HepG2 (cell line): ENCODE data around the gene HEATR5B. TPM values are rescaled to one million over a fixed set of nuclear protein-coding genes. Genes with fewer than 3 reads are reported as not detected.

ENCODE experiments used
- ATF2 ChIP-seq: sonication (generic); formaldehyde crosslinking; IDR thresholded peaks from 2 replicates; pipeline ENCODE4 v1.4.0; 2020; ENCODE audit warnings: missing genetic modification reagents
- E2F2 ChIP-seq: sonication (generic); formaldehyde crosslinking; IDR thresholded peaks from 2 replicates; pipeline ENCODE4 v1.4.0; 2020; ENCODE audit warnings: missing genetic modification reagents, borderline replicate concordance
- HMG20A ChIP-seq: IDR thresholded peaks from 2 replicates; pipeline ENCODE4 v1.6.1; 2016; ENCODE audit warnings: borderline replicate concordance
- HMG20B ChIP-seq: conservative IDR thresholded peaks from 2 replicates; pipeline ENCODE4 v1.6.1; 2016; ENCODE audit warnings: missing genetic modification reagents, missing compliant biosample characterization
- HNF1A ChIP-seq, 2 experiments: sonication (generic) in 1 of 2; formaldehyde crosslinking in 1 of 2; IDR thresholded peaks; 2 replicates each; pipeline versions ENCODE4 v1.4.0 to v1.6.1; 2016 to 2020; ENCODE audit warnings: borderline replicate concordance in 1 of 2, low read depth in 1 of 2, mild to moderate bottlenecking in 1 of 2, missing genetic modification reagents in 1 of 2
- HOMEZ ChIP-seq: IDR thresholded peaks from 2 replicates; pipeline ENCODE4 v1.6.1; 2016; ENCODE audit warnings: low read depth
- MTF2 ChIP-seq: sonication (generic); formaldehyde crosslinking; IDR thresholded peaks from 2 replicates; pipeline ENCODE4 v1.5.0; 2020; ENCODE audit warnings: missing genetic modification reagents, borderline replicate concordance
- PAX8 ChIP-seq: sonication (generic); formaldehyde crosslinking; IDR thresholded peaks from 2 replicates; pipeline ENCODE4 v1.8.0; 2022; ENCODE audit warnings: mild to moderate bottlenecking, missing genetic modification reagents, borderline replicate concordance
- PBX3 ChIP-seq: sonication (generic); formaldehyde crosslinking; IDR thresholded peaks from 2 replicates; pipeline ENCODE4 v1.8.1; 2023; ENCODE audit warnings: missing genetic modification reagents, inconsistent platforms, borderline replicate concordance
- ZFP1 ChIP-seq: IDR thresholded peaks from 2 replicates; pipeline ENCODE4 v1.6.1; 2016
- ZNF430 ChIP-seq: sonication (generic); formaldehyde crosslinking; IDR thresholded peaks from 2 replicates; pipeline ENCODE4 v1.9.0; 2021; ENCODE audit warnings: mild to moderate bottlenecking, missing genetic modification reagents
- ZNF746 ChIP-seq: sonication (generic); formaldehyde crosslinking; IDR thresholded peaks from 2 replicates; pipeline ENCODE4 v1.8.0; 2022; ENCODE audit warnings: mild to moderate bottlenecking, missing genetic modification reagents
- ZNF770 ChIP-seq: sonication (generic); formaldehyde crosslinking; IDR thresholded peaks from 2 replicates; pipeline ENCODE4 v1.5.0; 2020; ENCODE audit warnings: mild to moderate bottlenecking, missing genetic modification reagents
- ZNF784 ChIP-seq: sonication (generic); formaldehyde crosslinking; IDR thresholded peaks from 2 replicates; pipeline ENCODE4 v1.5.1; 2020; ENCODE audit warnings: missing genetic modification reagents, mild to moderate bottlenecking, borderline replicate concordance
- ZNF878 ChIP-seq: sonication (generic); formaldehyde crosslinking; IDR thresholded peaks from 2 replicates; pipeline ENCODE4 v1.8.1; 2023; ENCODE audit warnings: mild to moderate bottlenecking, missing genetic modification reagents, moderate library complexity
- polyA plus RNA-seq, 8 experiments: library from polyadenylated mRNA; depleted of rRNA in 3 of 8; stranded (reverse) in 7 of 8; unstranded in 1 of 8; fragments of >200 nt; fragmentation: Illumina TruSeq in 4 of 8; extraction: Trizol in 4 of 8; gene quantifications; 2 replicates each; pipeline versions ENCODE4 v1.2.1 to v1.2.3, GENCODE V29; 2011 to 2016; ENCODE audit warnings: low read depth in 4 of 8, missing spikeins in 1 of 8, mixed read lengths in 1 of 8; ENCODE audit not compliant: insufficient read depth in 1 of 8
- total RNA-seq, 5 experiments: library from RNA; depleted of rRNA; stranded (reverse); fragments of >200 nt; fragmentation: Illumina TruSeq; extraction: Trizol; gene quantifications; 2 replicates each; pipeline ENCODE4 v1.2.3, GENCODE V29; 2016; ENCODE audit warnings: low read depth in 1 of 5

Gene HEATR5B
- total and polyA plus RNA-seq, 2 of the 13 experiments (the other 11 are each of a cell fraction or from before 2014, with no cell fraction given): 12.7 to 16.3 TPM

GRCh38 chr2:36967236-36967876 is 116.8 kb downstream of the HEATR5B start (continued):
- TF ChIP-seq E2F2 (CRISPR knock-in tag) (no peak), HMG20B (CRISPR knock-in tag) (0 out of 2 replicates have a peak, but pooled peaks have one; percentile 53), ZNF746 (CRISPR knock-in tag) (no peak), ATF2 (peak; percentile 52; the same call in 1 of the 2 replicates), ZNF878 (CRISPR knock-in tag) (peak; percentile 57; the same call in 1 of the 2 replicates), ZNF784 (no peak), ZNF430 (peak; percentile 15; the same call in 1 of the 2 replicates), HNF1A (IDR thresholded peaks at IDR 0.05; ENCODE audit: low read depth) (no peak), HNF1A (CRISPR knock-in tag; IDR thresholded peaks at IDR 0.05; ENCODE audit: borderline replicate concordance) (peak; percentile 27; the same call in 1 of the 2 replicates), HOMEZ (CRISPR knock-in tag) (0 out of 2 replicates have a peak, but pooled peaks have one; percentile 0), HMG20A (CRISPR knock-in tag) (peak; percentile 68), ZNF770 (no peak), ZFP1 (CRISPR knock-in tag) (peak; percentile 32; the same call in 1 of the 2 replicates), MTF2 (no peak; the same call in 1 of the 2 replicates), PAX8 (CRISPR knock-in tag) (no peak), PBX3 (CRISPR knock-in tag) (no peak)
